HG03432 (cell line): ENCODE measurements around the gene IGFLR1.

Experiments used
- ATAC-seq: cut with Tn5 transposase; IDR thresholded peaks from one replicate; pipeline ENCODE4 v1.9.1; 2021; ENCODE audit warnings: mild to moderate bottlenecking, moderate library complexity; ENCODE audit not compliant: unreplicated experiment

The IGFLR1 gene

DNA sequence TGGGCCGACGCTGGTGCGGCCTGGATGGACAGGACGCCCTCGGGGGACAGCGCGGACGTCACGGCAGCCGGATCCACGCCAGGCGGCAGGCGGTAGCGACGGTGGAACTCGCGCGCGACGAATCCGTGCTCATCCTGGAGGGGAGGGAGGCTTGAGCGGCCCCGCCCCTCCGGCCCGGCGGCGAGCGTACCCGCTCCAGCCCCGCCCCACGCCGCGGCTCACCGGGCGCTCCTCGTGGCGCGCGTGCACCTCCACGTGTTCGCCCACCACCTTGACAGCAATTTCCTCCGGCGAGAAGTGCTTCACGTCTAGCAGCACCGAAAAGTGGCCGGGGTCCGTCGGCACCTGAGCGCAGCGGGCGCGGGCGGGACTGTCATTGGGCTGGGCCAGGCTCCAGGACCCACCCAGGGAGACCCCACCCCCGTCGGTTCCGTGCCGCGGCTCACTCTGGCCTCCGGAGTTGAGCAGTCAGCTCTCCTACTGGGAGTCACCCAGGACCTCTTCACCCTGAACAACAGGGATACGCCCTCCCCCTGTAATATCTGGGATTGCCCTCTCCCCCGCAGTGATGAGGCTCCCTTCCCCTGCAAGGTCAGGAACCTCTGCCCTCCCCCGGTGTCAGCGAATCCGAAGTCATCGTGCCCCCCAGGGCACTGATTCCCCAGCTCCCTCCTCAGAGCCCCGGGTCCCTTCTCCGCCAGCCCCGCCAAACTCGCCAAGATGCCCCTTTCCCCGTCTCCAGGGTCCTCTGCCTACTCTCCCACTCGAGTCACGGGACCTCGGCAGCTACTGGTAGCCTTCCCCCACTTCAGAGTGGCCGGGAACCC lies 13.5 kb upstream of the IGFLR1 start:
- no peak for ATAC-seq

DNA sequence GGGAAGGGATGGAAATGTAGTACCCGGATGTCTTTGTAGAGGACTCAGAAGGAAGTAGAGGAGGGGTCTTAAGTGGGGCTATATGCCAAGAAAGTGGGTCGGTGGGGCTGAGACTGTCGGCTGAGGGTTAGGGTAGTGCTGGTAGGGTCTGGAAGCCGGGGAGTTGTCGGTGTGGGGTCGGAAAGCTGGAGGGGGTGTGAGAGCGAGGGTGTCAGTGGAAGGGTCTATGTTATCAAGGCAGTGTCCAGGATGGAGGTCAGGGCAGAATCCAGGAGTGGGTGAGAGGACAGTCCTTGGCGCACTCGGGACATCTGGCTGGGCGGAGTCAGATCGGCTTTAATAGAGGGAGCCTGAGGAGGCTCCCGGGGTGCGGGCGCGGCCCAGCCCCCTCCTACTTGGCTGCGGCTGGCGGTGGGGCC lies 12.9 kb upstream of the IGFLR1 start:
- ATAC-seq, result no peak

DNA sequence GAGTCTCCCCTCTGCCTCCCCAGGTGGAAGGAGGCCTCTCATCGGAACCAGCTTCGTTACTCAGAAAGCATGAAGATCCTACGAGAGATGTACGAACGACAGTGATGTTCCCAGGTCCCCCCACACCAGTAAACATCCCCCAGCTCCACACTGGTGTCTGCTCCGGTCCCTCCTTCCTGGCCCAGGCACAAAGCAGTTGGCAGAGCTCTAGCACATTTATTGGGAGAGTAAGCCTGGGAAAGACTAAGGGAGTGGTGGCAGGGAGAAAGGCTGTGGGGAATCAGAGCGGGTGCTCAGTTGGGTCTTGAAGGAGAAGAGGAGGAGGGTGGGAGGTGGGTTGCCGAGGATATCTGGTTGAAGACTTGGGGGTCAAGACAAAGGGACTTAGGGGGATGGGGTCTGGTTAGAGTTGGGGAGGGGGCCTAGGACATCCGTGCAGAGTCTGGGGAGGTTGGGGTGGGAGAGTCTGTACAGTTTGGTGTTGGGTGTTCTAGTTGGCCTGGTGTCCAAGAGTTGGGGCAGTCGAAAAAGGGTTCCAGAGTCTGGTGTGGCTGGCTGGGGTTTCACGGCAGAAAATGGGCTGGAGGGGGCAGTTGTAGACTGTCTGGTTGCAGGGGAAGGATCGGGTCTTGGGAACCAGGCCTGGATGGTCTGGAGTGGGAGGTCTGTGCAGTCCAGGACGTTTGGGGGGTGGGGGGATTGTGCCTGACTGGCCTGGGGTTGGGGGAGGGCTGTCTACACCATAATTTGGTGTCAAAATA lies 12.3 kb upstream of the IGFLR1 start:
- ATAC-seq, result no peak

DNA sequence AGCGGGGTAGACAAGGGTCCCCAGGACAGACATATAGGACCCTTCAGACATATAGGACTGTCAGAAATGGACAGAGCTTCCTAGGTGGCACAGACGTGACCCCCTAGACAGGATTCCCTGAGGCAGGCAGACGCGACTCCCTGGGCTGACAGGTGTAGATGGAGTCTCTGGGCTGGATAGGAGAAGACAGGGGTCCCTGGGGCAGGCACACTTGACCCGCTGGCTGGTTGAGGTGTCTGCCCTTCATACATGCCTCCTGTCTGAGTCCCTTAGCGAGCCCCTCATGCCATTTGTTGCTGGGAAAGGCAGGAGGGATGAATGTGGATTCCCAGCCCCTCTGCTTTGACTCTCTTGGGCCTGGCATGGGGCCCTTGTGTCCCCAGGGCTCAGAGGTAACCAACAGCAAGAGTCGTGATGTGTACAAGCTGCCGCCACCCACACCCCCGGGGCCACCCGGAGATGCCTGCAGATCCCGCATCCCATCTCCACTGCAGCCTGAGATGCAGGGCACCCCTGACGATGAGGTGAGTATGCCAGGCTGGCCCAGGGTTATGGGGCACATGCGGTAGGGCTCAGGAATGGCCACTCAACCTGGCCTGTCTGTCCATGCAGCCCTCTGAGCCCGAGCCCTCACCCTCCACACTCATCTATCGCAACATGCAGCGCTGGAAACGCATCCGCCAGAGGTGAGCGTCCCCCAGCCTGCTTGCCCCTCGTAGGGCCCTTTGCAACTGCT lies 11.6 kb upstream of the IGFLR1 start:
- no peak for ATAC-seq

DNA sequence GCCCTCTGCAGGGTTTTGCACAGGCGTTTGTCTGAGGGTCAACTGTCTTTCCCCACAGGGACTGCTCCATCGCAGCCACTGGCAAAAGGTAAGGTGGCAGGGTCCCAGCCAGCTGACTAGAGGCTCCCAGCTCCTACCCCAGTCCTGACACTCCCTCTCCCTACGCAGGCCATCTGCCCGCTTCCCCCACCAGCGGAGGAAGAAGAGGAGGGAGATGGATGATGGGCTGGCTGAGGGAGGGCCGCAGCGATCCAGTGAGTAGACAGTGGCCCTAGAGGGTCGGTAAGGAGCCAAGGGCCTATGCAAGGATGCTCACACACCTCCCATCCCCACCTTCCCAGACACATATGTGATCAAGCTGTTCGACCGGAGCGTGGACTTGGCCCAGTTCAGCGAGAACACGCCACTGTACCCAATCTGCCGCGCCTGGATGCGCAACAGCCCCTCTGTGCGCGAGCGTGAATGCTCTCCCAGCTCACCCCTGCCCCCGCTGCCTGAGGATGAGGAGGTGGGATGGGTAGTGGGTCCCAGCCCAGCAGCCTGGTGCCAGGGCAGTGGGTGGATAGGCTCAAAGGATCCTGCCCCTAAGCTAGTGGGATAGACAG lies 10.6 kb upstream of the IGFLR1 start:
- no peak for ATAC-seq

DNA sequence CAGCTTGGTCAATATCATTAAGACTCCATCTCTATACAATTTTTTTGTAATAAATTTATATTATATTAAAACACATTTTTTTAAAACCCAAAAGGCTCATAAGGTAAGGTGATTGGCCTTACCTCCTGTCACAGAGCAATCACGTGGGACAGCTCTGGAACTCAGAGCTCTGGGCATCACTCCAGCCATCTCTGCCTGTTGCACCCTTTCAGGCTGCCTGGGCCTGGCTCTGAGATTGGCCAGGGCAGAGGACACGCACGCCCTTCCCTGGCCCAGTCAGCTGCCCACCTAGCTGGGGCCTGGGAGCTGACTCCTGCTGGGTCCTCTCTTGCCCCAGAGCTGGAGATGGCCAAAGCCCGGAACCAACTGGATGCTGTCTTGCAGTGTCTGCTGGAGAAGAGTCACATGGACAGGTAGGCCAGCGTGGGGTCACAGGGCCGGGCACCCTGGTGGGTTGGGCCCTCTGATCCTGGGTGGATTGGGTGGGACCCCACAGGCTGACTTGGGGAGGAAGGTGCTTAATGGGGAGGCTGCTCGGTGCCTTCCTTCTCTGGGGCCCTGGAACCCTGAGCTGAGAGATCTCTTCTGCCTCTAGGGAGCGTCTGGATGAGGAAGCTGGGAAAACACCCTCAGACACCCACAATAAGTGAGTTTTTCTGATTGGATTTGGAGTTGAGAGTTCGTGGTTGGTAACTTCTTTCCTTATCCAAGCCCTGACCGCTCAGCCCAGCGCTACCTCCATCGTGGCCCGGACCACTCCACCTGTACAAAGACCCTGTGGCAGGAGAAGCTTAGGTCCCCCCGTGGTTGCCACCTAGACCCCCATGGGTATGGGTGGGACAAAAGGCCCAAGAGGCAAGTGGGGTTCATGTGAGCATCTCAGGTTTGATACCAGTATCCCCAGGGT lies 9.8 kb upstream of the IGFLR1 start:
- ATAC-seq, result no peak

DNA sequence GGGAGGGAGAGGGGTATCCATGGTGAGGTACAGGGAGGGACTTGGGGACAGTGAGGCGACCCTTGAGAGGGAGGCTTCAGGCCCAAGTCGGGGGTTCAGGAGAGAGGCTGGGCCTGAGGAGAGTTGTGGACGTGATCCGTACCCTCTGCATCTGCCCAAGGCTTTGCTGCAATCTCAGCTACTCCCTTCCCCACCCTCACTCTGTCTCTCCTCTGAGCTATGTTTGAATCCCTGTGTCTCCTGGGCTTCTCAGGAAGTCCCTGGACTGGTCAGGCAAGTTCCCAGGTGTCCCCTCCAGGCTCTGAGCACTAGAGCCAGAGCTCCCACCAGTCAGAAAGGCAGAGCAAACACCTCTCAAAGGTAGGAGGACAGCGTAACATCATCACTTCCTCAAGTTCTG lies 7.9 kb upstream of the IGFLR1 start:
- ATAC-seq, result no peak

DNA sequence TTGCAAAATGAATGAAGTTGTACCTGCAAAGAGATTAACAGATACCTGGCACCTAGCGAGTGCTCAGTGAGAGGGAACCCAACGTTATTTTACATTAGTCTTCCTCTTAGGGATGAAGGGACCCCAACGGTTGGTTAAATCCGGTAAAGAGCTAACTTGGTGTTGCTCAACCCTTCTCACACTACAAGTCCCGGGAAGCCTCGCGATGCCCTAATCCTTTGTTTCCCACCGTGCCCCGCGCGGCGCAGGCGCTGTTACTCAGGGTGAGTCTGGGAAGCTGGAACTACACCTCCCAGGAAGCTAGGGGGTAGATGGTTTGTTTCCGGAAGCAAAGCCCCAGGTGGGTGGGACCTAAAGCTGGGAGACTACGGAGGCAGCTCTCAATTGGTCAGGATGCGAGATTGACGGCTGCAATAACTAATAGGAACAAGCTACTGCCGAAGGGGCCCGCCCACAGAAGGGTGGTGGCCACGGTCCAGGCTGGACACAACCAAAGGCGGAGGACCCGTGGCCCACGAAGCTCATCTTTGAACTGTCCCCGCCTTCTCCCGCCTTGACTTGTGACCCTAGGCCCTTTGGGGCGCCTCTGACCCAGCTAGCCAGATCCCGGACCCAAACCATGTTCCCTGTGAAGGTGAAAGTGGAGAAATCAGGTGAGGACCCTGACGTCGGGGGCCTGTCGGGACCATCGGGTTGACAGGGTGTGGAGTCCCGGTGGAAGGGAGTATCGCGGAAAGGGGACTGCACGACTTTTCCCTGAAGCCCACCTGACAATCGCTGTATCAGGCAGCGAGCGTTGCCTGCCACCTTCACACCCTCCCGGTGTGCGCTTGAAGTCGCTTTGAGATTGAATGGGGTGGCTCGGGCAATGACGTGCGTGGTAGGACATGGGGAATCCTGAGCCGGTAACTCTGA lies 6.1 kb upstream of the IGFLR1 start, which contains the start of gene LIN37:
Gene LIN37, plus strand, starts transcription at position 471 of the 915 bp plus-strand sequence. Its CDS starts 149 bp downstream, at position 620.
- peak; percentile 64 for ATAC-seq

DNA sequence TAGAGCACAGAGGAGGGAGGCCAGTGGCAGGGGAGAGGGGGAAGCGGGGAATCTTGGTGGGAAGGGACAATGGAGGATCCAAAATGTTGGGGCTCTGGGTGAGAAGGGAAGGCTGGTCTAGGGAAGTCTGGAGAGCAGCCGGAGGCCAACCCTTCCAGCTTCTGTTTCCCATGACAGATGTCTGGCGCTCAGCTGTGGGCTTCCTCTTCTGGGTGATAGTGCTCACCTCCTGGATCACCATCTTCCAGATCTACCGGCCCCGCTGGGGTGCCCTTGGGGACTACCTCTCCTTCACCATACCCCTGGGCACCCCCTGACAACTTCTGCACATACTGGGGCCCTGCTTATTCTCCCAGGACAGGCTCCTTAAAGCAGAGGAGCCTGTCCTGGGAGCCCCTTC lies 4.3 kb upstream of the IGFLR1 start:
- no peak for ATAC-seq

DNA sequence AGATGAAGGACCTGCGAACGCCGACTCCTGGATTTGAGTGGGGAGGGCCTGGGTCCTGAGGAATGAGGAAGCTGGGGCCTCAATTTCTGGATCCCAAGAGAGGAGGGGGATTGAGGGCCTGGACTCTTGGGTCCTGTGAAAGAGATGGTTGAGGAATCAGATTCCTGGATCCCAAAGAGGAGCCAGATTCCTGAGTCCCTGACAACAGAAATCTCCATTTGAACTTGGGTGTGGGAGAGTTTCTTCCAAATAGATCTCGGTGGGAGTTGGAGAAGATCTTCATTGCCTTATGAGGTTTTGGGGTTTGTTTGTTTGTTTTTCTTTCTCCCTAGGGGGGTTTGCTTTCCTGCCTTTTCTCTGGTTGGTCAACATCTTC lies 3.8 kb upstream of the IGFLR1 start:
- no peak for ATAC-seq

DNA sequence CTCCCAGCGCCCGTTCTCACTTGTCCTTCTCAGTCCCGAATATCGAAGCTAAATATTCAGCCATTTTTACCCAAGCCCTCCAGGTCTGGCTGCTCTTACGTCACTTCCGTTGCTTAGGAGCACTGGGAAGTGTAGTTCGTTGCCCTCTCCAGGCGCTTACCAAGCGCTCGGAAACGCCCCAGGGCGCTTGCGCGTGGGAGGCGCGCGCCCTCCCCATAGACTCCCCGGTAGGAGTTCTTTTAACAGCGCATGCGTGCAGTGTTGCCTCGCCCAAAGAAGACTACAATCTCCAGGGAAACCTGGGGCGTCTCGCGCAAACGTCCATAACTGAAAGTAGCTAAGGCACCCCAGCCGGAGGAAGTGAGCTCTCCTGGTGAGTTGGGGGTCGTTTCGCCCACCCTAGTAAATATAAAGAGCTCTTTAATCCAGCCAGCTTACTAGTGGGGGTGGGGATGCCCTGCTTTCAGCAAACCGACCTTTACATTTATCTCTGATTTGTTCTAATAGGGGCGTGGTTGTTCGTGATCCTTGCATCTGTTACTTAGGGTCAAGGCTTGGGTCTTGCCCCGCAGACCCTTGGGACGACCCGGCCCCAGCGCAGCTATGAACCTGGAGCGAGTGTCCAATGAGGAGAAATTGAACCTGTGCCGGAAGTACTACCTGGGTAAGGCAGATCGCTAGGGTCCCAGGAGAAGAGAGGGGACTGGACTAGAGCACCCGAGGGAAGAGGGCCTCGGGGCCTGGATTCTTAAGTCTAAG lies 3.3 kb upstream of the IGFLR1 start, which contains the start of the genes PSENEN and U2AF1L4:
Gene PSENEN, plus strand, starts transcription at position 324 of the 759 bp plus-strand sequence. Its CDS starts 280 bp downstream, at position 604.
Gene U2AF1L4, minus strand, starts transcription at position 91 of the 759 bp plus-strand sequence. Its CDS starts 27 bp downstream, at position 64.
- ATAC-seq, result peak; percentile 46

DNA sequence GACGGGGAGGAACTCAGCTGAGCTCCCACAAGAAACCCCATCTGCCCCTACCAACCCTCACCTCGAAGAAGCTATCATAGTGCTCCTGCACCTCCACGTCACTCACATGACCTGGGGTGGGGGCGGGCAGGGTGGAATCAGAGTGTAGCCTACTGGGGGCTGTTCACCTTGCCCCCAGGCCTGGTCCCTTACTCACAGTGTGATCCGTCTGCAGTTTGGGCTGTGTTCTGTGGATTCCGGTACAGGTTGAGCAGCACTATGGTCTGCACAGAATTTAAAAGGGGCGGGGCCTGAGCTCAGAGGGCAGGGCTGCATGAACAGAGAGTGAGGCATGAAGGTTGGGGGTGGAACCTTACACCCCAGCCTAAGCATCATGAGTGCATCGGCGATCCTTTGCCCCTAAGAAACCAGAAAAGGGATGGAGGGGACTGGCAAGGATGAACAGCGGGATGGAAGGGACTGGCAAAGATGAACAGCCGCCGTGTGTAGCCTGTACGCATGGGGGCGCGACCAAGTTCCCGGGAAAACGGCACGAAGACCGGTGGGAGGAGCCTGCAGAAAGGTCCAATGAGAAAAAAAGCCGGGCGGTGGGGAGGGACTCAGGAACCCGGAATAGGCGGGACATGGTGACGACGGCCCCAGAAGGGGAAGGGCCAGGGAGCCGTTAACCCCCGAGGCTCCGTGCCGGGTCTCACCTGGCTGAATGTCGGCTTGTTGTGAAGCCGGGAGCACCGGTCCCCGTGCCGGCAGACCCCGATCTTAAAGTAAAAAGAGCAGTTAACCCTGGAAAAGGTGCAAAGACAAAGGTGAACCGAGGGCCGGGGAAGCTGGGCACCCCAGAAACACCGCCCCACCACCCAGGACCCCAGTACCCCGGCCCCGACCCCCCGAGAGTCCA lies 2.4 kb upstream of the IGFLR1 start:
- ATAC-seq, result peak; percentile 40

DNA sequence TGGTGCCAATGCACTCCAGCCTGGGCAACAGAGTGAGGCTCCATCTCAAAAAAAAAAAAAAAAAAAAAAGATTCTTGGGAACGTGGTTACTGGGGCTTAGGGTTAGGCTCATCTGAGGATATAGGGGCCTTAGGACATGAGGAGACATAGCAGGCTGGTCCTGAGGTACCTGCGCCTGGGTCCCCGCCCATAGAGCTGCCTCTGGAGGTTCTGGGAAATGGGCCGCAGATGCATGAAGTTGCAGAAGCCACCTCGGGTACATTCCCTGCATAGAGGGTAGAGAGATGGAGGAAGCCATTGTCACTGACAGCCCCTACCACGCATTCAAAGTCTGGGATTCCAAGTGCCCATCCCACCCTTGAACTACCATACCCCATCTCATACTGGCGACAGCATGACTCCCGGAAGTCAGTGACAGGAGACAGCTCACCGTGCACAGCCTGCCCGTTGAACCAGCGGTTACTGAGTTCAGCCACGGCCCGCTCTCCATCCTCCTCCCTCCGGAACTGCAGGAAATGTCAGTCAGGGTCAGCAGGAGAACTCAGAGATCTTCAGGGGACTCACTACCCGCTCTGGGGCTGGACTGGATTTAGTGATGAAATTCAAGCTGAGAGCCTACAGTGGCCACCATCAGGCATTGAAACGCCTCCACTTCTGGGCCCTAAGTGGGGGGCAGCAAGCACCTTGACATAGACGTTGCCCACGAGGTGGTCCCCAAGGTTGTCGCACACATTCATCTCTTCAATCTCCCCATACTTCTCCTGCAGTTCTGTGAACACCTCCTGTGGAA lies 1.6 kb upstream of the IGFLR1 start:
- no peak for ATAC-seq

DNA sequence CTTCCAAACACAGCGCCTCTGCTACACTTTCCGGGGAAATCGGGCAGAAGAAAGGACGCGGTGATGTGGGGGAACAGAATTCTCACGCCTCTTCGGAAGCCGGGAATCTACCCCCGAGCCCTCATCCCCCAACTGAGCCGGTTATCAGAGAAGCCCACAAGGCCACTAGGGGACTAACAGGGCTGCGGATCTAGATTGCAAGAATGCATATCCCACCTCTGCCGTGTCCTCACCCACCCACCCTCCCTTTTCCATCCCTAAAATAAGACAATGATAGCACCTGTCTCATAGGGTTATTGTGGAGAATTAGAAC lies 1.1 kb downstream of the IGFLR1 start:
- ATAC-seq, result no peak

DNA sequence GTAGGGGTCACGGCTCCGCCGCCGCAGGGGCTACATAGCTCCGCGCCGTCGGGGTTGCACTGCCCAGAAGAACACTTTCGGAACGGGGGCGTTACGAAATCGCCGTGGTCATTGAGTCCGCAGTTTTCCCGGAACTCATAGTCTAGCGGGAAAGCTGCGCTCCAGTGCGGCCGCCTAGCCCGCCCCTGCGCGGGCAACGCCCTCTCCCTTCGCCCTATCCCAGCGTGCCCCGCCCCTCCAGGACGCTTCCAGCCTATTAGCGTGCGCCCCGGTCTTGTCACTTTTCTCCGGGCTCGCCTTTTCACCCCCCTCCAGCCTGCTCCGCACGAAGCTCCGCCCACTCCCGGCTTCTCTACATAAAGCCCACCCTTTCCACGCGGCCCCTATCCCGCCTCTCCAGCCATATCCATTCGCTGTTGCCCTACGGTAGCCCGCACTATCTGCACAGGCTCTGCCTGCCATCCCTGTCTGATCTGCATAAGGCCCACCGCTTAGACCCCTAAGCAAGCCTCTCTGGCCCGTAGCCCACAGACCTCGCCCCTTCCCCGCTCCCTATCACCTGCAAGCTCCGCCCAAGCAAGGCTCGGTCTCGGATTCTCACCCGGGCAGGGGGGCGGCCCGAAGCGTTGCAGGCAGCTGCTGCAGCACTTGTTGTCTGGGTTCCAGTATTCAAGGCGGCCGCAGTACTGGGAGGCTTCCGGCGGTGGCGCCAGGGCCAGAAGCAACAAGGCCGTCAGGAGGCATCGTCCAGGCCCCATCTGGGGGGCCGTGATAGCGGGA lies 1.6 kb downstream of the IGFLR1 start:
- ATAC-seq, result peak; percentile 59

DNA sequence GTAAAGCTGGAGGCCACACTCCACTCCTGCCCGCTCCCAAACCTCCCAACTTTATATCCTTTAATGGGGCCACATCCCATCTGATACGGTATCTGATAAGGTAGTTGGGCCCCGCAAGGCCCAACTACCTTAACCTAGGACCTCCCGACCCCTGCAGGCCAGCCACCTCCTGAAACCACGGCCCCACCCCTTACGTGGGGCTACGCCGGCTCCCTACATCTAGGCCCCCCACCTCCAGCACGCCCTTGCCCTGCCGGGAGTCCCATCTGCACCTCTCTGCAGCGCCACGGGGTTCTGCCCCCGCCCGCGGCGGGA lies 2.2 kb downstream of the IGFLR1 start:
- peak; percentile 11 for ATAC-seq
